GM21737 (cell line): ENCODE results near the gene FKBP4.

Source experiments
- ATAC-seq: cut with Tn5 transposase; IDR thresholded peaks from one replicate; pipeline ENCODE4 v1.9.1; 2021; ENCODE audit warnings: mild to moderate bottlenecking, moderate library complexity; ENCODE audit not compliant: unreplicated experiment

Gene FKBP4

GRCh38 chr12:2842948-2843347, 48.2 kb downstream of the FKBP4 start:
- ATAC-seq: no peak

DNA sequence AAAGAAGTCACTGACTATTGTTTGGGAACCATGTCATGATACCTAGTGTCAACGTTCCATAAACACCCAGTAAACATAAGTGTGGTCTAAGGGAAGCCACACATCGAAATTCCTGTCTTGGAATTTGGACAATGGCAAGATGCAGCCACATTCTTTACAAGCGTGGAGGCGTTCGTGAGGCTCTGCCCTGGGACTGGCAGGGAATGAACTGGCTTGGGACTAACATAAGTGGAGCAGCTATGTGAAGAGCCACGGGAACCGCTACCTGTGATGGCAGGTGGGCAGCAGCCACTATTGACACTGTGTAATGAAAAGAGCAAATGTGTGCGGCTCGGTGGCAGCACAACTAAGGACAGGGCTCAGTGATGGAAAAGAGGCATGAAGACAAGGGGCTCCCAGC, 50.0 kb downstream of the FKBP4 start:
- no peak for ATAC-seq

DNA sequence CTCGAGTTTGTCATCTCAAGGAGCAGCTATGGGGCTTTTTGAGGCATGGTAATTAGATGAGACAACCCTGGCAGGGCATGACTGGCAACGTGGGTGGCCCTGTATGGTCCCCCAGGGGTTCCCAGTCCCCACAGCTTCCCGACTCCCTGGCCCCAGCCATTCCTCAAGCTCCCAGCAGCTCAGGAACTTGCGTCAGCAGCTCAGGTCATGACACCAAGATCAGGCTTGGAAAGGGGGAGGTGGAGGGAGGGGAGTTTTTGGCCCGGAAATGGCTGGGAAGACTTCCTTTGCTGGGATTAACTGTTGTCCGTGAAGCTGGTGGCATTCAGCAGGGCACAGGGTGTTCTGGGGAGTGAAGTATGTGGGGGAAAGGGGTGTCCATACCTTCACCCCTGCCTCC, 50.5 kb downstream of the FKBP4 start:
- ATAC-seq: no peak

DNA sequence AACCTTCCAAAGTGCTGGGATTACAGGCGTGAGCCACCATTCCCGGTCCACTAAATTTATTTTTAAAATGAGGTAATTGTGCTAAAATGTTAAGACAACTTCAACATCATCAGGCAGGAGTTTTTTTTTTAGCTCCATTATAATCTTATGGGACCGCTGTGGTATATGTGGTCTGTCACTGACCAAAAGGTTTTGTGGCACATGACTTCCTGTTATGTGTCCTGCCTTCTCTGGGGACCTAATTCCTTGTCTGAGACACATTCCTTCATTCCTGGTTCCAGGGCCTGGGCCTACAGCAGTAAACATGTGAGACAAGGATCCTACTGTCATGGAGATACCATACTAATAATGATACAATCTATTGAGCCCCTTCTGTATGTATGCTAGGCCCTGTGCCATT, 57.2 kb downstream of the FKBP4 start:
- no peak for ATAC-seq

DNA sequence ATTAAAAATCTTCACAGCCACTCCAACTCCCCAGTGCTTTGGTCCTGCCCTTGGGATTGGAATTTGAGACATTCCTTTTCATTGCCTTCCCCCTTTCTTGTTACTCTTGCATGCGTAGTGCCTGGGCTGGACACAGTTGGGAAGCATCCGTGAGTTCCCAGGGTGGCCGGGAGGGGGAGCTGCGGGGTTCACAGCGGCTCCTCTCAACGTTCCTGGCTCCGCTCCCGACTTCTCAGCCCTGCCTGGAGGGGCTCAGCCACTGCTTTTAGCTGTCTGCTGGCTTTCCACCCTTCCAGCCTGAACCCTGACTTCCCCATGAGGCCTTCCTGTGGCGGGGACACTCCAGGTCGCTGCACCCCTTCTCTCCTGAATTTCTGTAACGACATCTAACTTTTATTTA, 58.9 kb downstream of the FKBP4 start:
- no peak for ATAC-seq
